GM19351 (cell line): Measurements from ENCODE around the gene MRPL30.
"Not testable (repeated sequence)": the region's sequence is repeated elsewhere in the genome, so short reads cannot be mapped to it uniquely, and the experiment has no call there.

ENCODE experiments used
- ATAC-seq: cut with Tn5 transposase; IDR thresholded peaks from one replicate; pipeline ENCODE4 v1.9.1; 2021; ENCODE audit warnings: mild to moderate bottlenecking, moderate library complexity; ENCODE audit not compliant: unreplicated experiment

MRPL30 gene

DNA sequence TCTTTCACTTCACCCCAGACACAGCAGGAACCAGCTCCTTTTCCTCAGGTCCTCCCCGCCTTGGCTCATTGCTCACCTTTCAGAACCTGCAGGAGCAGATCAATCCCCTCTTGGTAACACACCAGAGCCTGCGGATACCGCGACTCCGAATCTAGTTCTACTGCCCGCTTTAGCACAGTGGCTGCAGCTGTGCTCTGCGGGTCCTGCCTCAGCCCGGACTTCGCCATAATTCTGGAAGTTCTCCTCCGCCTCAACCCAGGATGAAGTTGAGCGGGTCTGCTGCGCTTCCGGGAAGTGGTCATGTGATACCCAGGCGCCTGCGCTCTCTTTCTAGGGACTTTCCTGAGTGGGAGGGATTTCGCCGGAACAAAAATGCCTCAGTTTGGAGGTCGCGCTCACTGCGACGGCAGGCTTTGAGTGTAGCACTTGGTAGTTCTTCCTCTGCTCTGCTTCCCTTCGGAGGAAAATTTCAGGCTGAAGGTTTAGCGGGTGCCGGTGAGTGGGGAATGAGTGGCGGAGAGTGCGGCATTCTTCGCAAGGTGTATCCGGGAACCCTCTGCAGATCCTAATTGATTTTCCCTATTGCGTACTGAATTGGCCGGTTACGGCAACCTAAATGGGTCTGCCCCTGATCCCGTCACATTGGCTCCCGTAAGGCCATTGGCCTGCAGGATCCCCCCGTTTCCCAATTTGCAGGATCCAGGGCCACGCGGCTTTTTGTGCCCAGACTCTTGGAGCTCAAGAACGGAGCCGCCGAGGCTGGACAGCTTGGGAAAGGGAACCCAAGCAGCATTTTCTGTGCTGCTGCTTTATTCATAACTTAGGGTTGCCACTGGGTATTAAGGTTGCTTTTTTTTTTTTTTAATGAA lies at the start of gene MRPL30, which contains the start of gene MITD1:
Gene MRPL30 (plus strand): TSS at position 430 of the 869 bp plus-strand sequence. CDS start 5,020 bp downstream, outside the sequence.
Gene MITD1 (minus strand): TSS at position 304 of the 869 bp plus-strand sequence. CDS start 77 bp downstream, at position 227.
- peak; percentile 93 for ATAC-seq

- ATAC-seq: not testable (repeated sequence)
Observed at GRCh38 chr2:99135044-99135556, 45.9 kb upstream of the MRPL30 start.

GRCh38 chr2:99139003-99139402 lies 42.0 kb upstream of the MRPL30 start:
- no peak for ATAC-seq

DNA sequence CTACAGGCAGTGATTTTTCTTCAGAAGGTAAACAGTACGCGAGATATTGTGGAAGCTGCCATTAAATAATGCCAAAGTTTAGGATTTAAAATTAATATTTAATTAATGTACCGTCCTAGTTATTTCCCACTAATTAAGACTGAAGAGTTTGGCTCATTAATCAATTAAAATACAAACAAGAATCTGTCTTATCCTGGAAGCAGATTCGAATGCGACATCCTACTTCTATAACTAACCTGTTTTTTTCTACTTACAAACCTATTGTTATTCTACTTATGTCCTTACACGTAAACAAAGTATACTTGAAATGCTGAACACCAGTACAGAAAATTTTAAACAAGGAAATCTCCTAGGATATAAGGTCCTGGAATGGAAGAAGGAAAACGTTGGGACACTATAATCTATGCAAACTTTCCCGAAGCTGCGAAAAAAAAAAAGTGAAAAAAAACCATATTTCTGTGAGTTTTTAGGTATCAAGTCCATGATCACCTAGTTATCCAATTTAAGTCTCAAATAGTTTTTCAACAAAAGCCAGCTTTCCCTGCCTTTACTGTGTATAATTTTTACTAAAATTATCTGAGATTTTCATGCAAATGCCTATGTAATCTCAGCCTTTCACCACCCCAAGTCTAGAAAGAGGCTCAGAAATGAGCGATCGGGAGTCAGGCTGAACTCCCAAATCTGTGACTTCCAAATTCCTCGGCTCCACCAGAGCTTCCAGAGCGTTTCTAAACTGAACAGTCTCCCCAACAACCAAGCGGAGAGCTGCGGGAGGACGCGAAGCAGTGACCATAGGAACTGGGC lies 40.7 kb upstream of the MRPL30 start:
- ATAC-seq: no peak

DNA sequence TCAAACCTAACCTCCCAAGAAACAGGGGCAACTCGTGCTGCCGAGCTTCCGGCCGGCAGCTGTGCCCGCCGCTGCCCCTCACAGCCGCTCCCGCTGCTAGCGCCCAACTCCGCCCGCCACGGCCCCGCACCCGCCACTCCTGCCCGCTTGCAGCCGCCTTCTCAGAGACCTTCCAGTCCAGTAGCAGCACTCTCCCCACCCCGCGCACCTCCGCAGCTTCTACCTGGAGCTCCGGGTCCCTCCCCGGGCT lies 40.2 kb upstream of the MRPL30 start:
- no peak for ATAC-seq

- ATAC-seq: peak; percentile 84
Observed at GRCh38 chr2:99141110-99142108, 39.6 kb upstream of the MRPL30 start, which contains the start of gene C2orf15. TSS of gene C2orf15 (plus strand) at chr2:99141707. CDS start at chr2:99150559, 8,852 bp downstream.

GRCh38 chr2:99150706-99151105 lies 30.3 kb upstream of the MRPL30 start:
- ATAC-seq: no peak

DNA sequence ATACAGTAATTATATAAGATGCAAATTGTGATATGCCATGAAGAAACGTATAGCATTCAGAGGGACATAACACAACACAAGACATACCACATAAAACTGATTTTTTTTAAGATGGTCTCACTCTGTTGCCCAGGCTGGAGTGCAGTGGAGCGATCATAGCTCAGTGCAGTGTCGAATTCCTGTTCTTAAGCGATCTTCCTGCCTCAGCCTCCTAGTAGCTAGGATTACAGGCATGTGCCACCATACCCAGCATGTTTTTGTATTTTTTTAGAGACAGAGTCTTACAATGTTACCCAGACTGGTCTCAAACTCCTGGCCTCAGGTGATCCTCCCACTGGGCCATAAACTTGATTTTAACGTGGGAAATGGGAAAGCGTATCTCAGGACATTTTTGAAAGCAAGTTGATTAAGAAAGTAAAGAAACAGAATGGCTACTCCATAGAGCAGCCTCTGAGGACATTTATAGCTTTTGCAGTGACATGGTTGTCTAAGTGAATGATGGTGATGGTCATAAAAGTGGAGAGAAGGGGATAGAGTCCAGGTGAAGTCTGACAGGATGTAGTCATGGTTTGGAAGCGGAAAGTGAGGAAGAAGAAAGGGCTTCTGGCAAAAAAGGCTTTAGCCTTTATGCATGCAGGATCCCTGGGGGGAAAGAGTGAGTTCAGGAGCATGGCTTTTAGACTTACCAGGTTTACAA lies 28.6 kb upstream of the MRPL30 start:
- no peak for ATAC-seq

- no peak for ATAC-seq
Observed at GRCh38 chr2:99153921-99154604, 26.9 kb upstream of the MRPL30 start.

DNA sequence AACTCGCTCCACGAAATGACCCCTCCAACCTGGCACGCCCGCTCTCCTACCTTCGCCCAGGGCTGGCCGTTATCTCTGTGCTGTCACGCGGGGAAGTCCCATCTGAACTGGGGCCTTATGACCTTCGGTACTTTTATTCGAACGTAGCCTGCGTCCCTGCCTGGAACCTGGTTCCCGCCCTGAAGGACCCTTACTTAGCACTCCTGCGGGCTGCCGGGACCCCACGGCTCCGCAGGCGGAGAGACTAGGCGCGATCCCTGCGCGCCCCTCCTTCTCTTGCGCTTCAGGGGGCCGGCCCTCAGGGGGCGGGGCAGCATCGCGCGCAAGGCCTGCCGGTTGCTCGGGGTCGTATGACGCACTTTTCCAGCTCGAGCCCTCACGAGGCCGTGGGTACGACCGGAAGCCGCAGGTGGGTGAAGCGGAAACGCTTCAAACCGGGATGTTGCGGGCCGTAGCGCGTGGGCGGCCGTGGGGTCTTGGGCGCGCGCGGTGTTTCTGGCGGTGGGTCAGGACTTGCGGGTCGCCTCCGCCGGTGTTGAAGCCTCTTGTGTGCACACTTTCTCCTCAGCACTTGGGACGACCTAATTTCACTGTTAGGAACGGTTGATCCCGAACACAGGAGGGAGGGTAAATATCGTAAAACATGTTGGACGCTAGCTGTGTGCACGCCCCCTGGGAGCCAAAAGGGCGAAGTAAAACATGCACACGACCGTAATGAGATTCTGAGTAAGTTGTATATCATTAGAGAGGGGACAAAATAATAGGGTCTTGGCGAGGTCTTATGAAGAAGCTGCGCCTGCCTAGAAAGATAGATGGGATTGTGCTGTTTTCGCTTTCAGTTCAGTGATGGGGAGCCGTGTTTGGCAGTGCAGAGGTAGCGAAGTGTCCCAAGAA lies 26.1 kb upstream of the MRPL30 start, which contains the start of the genes LIPT1 and TSGA10:
Gene LIPT1 (plus strand): TSS at position 325 of the 894 bp plus-strand sequence. CDS start 6,991 bp downstream, outside the sequence.
Gene TSGA10 (minus strand): TSS at position 300 of the 894 bp plus-strand sequence. CDS start 45,503 bp downstream, outside the sequence.
- ATAC-seq: peak; percentile 93

GRCh38 chr2:99156891-99157290 lies 24.1 kb upstream of the MRPL30 start:
- ATAC-seq: no peak

DNA sequence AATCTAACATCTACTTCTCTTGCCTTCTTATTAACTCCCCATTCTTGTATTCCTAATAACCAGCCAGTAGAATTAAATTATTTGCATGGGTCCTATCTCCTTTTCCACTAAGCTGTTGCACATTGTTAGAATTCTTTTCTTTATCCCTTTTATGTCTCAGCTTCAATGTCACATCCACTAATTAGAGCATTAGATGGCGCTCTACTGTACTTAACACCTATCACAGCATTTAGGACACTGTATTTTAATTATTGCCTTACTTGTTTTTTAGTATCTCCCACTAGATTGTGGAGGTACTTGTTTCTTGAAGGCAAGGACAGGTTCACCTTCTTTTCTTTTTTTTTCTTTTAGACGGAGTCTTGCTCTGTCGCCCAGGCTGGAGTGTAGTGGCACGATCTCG lies 22.4 kb upstream of the MRPL30 start:
- no peak for ATAC-seq

DNA sequence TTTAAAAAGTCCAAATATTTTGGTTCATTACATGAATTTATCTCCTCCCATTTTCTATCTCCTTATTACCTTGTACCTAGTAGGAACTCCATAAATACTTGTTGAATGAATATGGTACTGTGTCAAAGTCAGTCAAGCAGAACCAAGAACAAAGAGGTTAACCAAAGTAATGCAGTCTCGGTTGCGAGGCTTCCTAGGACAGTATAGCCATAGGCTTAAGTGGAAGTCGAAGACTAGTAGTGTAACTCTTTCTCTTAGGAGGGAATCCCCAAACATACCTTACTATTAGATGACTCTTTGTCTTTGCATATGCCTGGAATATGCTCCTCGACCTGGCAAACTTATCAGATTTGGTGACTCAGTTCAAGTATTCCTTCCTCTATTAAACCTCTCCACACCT lies 21.4 kb upstream of the MRPL30 start:
- ATAC-seq: no peak

DNA sequence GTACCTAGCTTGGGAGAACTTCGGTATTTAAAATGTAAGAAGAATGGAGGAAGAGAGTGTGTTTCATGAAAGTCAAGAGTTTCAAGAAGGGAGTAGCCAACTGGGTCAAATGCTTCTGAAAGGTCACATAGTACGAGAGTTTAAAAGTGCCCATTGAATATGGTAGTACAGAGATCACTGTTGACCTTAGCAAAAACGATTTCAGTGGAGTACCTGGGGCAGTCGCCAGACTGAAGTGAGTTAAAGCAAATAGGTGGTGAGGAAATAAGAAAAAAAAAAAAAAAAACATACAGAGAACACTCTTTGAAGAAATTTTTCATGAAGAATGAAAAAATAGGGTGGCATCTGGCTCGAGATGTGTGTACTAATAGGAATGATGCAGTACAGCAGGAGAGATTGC lies 14.8 kb upstream of the MRPL30 start:
- ATAC-seq: no peak

- no peak for ATAC-seq
Observed at GRCh38 chr2:99169534-99169933, 11.4 kb upstream of the MRPL30 start.

- ATAC-seq: no peak
Observed at GRCh38 chr2:99171377-99172140, 9.4 kb upstream of the MRPL30 start.

- ATAC-seq: no peak
Observed at GRCh38 chr2:99181624-99182000, 628 bp downstream of the MRPL30 start.
